ENCODE measurements around the gene NRP2.

GRCh38 chr2:205768341-205768740 is 86.0 kb downstream of the NRP2 start:
- TF ChIP-seq CTCF (IDR thresholded peaks at IDR 0.05) (no peak), POLR2A (IDR thresholded peaks at IDR 0.05) (no peak)

All from Peyer's patch (tissue), 4 donors.